Measurements from ENCODE around the gene BIVM.

Gene BIVM

GRCh38 chr13:102758842-102759241, 40.1 kb upstream of the BIVM start:
- Histone ChIP-seq H3K9ac (ENCODE audit: low read depth, low read length) (no peak overlapping the region), H3K79me2 (ENCODE audit: insufficient read depth, low read length) (no peaks in the 10 kb centered on the region), H2AFZ (ENCODE audit: low read depth, low read length) (no peak overlapping the region), H3K4me1 (ENCODE audit: insufficient read depth, low read length) (no peaks in the 10 kb centered on the region), H3K27me3 (ENCODE audit: insufficient read depth, low read length, poor library complexity) (no peaks in the 10 kb centered on the region), H3K9me3 (ENCODE audit: insufficient read depth, low read length, severe bottlenecking) (no peaks in the 10 kb centered on the region), H3K4me3 (ENCODE audit: low read depth in 1 of 2, low read length in 2 of 2) (no peak overlapping the region), H3K36me3 (ENCODE audit: insufficient read depth, low read length) (no peaks in the 10 kb centered on the region), H4K20me1 (ENCODE audit: insufficient read depth, low read length) (no peaks in the 10 kb centered on the region), H3K4me2 (ENCODE audit: insufficient read depth, low read length) (no peak overlapping the region), H3K27ac (ENCODE audit: low read length) (no peak overlapping the region)
- TF ChIP-seq EZH2 (IDR thresholded peaks at IDR 0.05; ENCODE audit: borderline replicate concordance, low read depth, low read length, severe bottlenecking) (no peak), CTCF (IDR thresholded peaks at IDR 0.05; ENCODE audit: borderline replicate concordance, extremely low read depth, low read length, poor library complexity, severe bottlenecking) (no peak)
- DNase-seq (no peak), ATAC-seq (ENCODE audit: insufficient read depth, low read depth) (no peak)

- no peaks in the 10 kb centered on the region for H3K27me3 ChIP-seq (ENCODE audit: insufficient read depth, low read length, poor library complexity)
- ATAC-seq (ENCODE audit: insufficient read depth, low read depth) (no peak), DNase-seq (no peak)
- H3K27ac ChIP-seq (ENCODE audit: low read length), result no peak overlapping the region
- no peak overlapping the region for H3K9ac ChIP-seq (ENCODE audit: low read depth, low read length)
- no peak overlapping the region for H3K4me3 ChIP-seq (ENCODE audit: low read depth in 1 of 2, low read length in 2 of 2)
- H4K20me1 ChIP-seq (ENCODE audit: insufficient read depth, low read length), result no peaks in the 10 kb centered on the region
- no peaks in the 10 kb centered on the region for H3K79me2 ChIP-seq (ENCODE audit: insufficient read depth, low read length)
- no peaks in the 10 kb centered on the region for H3K9me3 ChIP-seq (ENCODE audit: insufficient read depth, low read length, severe bottlenecking)
- H3K36me3 ChIP-seq (ENCODE audit: insufficient read depth, low read length), result peaks cover 9% of the 10 kb centered on the region; the same call in 1 of the 2 replicates
- no peak overlapping the region for H3K4me2 ChIP-seq (ENCODE audit: insufficient read depth, low read length)
- H3K4me1 ChIP-seq (ENCODE audit: insufficient read depth, low read length), result no peaks in the 10 kb centered on the region
- TF ChIP-seq EZH2 (IDR thresholded peaks at IDR 0.05; ENCODE audit: borderline replicate concordance, low read depth, low read length, severe bottlenecking) (no peak), CTCF (IDR thresholded peaks at IDR 0.05; ENCODE audit: borderline replicate concordance, extremely low read depth, low read length, poor library complexity, severe bottlenecking) (no peak)
- no peak overlapping the region for H2AFZ ChIP-seq (ENCODE audit: low read depth, low read length)
Observed at GRCh38 chr13:102761071-102761470, 37.8 kb upstream of the BIVM start.

GRCh38 chr13:102763741-102764140, 35.2 kb upstream of the BIVM start:
- H3K79me2 ChIP-seq (ENCODE audit: insufficient read depth, low read length), result no peaks in the 10 kb centered on the region
- no peak overlapping the region for H3K4me2 ChIP-seq (ENCODE audit: insufficient read depth, low read length)
- H4K20me1 ChIP-seq (ENCODE audit: insufficient read depth, low read length), result no peaks in the 10 kb centered on the region
- no peaks in the 10 kb centered on the region for H3K9me3 ChIP-seq (ENCODE audit: insufficient read depth, low read length, severe bottlenecking)
- H3K4me3 ChIP-seq (ENCODE audit: low read depth in 1 of 2, low read length in 2 of 2), result no peak overlapping the region
- 0 out of 2 replicates have a peak, but pooled peaks cover under 1% of the 10 kb centered on the region for H3K4me1 ChIP-seq (ENCODE audit: insufficient read depth, low read length)
- H3K27ac ChIP-seq (ENCODE audit: low read length), result no peak overlapping the region
- peaks cover 26% of the 10 kb centered on the region for H3K36me3 ChIP-seq (ENCODE audit: insufficient read depth, low read length)
- TF ChIP-seq EZH2 (IDR thresholded peaks at IDR 0.05; ENCODE audit: borderline replicate concordance, low read depth, low read length, severe bottlenecking) (no peak), CTCF (IDR thresholded peaks at IDR 0.05; ENCODE audit: borderline replicate concordance, extremely low read depth, low read length, poor library complexity, severe bottlenecking) (no peak)
- ATAC-seq (ENCODE audit: insufficient read depth, low read depth), result no peak
- H3K9ac ChIP-seq (ENCODE audit: low read depth, low read length), result no peak overlapping the region
- H2AFZ ChIP-seq (ENCODE audit: low read depth, low read length), result no peak overlapping the region
- DNase-seq, result no peak
- no peaks in the 10 kb centered on the region for H3K27me3 ChIP-seq (ENCODE audit: insufficient read depth, low read length, poor library complexity)

DNA sequence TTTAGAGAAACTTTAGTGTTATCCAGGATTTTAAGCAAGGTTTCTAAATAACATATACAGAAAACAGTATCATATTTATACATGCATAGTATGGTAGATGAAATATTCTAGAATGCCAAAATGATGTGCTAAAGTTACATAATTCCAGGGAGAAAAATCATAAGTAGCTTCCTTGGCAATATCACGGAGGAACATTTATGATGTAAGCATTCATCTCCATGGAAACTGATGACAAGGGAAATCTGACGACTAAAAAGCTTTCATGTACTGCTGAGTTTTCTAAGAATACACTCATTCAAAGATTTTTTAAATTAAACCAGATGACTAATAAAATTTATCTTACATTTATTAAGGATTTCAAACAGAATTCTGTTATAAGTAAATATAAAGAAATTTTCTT, 30.0 kb upstream of the BIVM start:
- DNase-seq, result no peak
- H3K4me3 ChIP-seq (ENCODE audit: low read depth in 1 of 2, low read length in 2 of 2), result no peak overlapping the region
- no peak overlapping the region for H2AFZ ChIP-seq (ENCODE audit: low read depth, low read length)
- no peaks in the 10 kb centered on the region for H3K9me3 ChIP-seq (ENCODE audit: insufficient read depth, low read length, severe bottlenecking)
- no peak overlapping the region for H3K9ac ChIP-seq (ENCODE audit: low read depth, low read length)
- H3K36me3 ChIP-seq (ENCODE audit: insufficient read depth, low read length), result peaks cover 36% of the 10 kb centered on the region
- no peak for TF ChIP-seq EZH2 (IDR thresholded peaks at IDR 0.05; ENCODE audit: borderline replicate concordance, low read depth, low read length, severe bottlenecking)
- no peak for TF ChIP-seq CTCF (IDR thresholded peaks at IDR 0.05; ENCODE audit: borderline replicate concordance, extremely low read depth, low read length, poor library complexity, severe bottlenecking)
- H3K27me3 ChIP-seq (ENCODE audit: insufficient read depth, low read length, poor library complexity), result no peaks in the 10 kb centered on the region
- H3K27ac ChIP-seq (ENCODE audit: low read length), result no peak overlapping the region
- peaks cover 41% of the 10 kb centered on the region for H3K79me2 ChIP-seq (ENCODE audit: insufficient read depth, low read length)
- no peak for ATAC-seq (ENCODE audit: insufficient read depth, low read depth)
- H3K4me1 ChIP-seq (ENCODE audit: insufficient read depth, low read length), result peaks cover 40% of the 10 kb centered on the region
- no peaks in the 10 kb centered on the region; the same call in 1 of the 2 replicates for H4K20me1 ChIP-seq (ENCODE audit: insufficient read depth, low read length)
- no peak overlapping the region for H3K4me2 ChIP-seq (ENCODE audit: insufficient read depth, low read length)

All from DND-41 (cell line).